Measurements from ENCODE around the gene RPP25L. TPM values are rescaled to one million over a fixed set of nuclear protein-coding genes. Genes with fewer than 3 reads are reported as not detected.
A peak's percentile ranks its signal among the peaks of the same experiment; 100 is the strongest.

Gene RPP25L
- total RNA-seq, 1 experiment from 2014 or later: 46.0 TPM

DNA sequence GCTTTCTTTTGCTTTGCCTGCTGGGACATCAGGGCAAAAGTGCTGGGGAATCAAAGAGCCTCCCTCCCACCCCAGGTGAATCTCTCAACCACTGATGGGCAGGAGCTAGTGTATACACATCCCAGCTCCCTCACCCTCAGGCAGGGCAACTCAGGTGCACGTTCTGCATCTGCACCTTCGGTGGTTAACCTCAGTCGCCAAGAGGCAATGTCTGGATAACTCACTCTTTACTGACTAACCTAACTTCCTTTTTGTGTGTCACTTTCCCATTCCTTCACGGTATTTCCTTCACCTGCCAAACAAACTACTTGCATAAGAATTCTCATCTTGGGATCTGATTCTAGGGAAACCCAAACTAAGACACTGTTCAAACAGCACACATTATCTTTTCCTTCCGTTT is 48.6 kb downstream of the RPP25L start:
- Histone ChIP-seq H3K4me3 (ENCODE audit: insufficient read depth, low read depth, low read length) (no peak overlapping the region), H3K27me3 (ENCODE audit: control insufficient read depth, insufficient read depth, low read length) (peaks cover 2% of the 10 kb centered on the region; the same call in 1 of the 2 replicates), H3K36me3 (replicated peaks; ENCODE audit: control insufficient read depth, insufficient read depth, low read length) (no peaks in the 10 kb centered on the region)
- no peak for DNase-seq

DNA sequence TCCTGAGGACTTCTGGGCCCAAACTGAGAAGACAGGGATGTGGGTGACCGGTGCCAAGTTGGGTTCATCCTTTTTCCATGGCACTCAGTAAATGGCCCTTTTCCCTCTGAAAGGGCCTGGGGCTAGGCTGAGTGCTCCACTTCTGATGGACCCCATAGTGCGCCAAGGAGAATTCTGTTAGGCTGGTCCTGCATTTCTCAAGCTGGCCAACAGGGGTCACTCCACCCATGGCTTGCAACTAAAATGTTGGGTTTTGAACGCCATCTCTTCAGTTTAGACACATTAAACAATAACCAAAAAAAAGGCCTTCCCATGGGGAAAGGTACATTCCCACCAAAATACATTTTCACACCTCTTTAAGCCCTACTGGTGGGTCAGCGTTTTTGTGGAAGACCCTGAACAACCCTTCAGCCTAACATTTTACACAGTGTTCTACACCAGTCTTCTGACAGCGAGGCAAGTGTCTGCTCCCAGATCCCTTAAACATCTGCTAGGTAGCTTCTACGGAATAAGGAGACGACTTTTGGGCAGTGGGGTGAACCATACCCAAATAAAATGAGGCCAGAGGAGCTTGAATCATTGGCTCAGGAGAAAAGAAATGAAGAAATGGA is 49.7 kb downstream of the RPP25L start:
- DNase-seq: peak; percentile 89
- Histone ChIP-seq H3K27me3 (ENCODE audit: control insufficient read depth, insufficient read depth, low read length) (peaks cover 2% of the 10 kb centered on the region; the same call in 1 of the 2 replicates), H3K4me3 (ENCODE audit: insufficient read depth, low read depth, low read length) (no peak overlapping the region), H3K36me3 (replicated peaks; ENCODE audit: control insufficient read depth, insufficient read depth, low read length) (no peaks in the 10 kb centered on the region)

DNA sequence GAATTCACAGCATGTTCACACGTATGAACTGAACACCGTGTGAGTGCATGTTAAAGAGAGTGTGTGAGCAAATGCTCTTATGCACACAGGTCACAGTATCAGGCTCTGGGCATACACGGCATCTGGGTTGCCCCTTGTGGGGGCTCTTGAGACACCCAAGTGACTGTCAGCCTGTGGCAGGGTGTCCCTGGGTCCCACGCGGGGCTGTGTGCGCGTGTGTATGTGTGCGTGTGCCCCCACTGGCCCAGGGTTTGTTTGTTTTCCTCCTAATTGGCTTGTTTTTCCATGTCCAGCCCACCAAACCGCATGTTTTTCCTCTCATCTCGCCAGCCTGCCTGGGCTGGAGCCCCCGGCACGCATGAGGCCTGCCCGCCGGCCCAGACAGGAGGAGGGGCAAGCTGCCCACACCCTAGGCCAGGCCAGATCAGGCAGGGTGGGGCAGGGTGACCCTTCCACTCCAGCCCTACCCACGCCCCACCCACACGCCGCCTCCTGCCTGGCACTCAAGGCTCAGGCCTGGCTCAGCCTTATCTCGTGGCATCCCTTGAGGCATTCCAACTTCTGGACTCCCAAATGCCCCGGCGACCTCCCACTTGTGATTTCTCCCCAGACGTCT is 51.2 kb downstream of the RPP25L start:
- no peak overlapping the region for H3K4me3 ChIP-seq (ENCODE audit: insufficient read depth, low read depth, low read length)
- DNase-seq: no peak
- no peaks in the 10 kb centered on the region for H3K36me3 ChIP-seq (replicated peaks; ENCODE audit: control insufficient read depth, insufficient read depth, low read length)
- peaks cover 2% of the 10 kb centered on the region; the same call in 1 of the 2 replicates for H3K27me3 ChIP-seq (ENCODE audit: control insufficient read depth, insufficient read depth, low read length)

Other genes with a start within 250 kb of the RPP25L start
- gene MYORG, start 235.2 kb downstream of the RPP25L start, total RNA-seq (2014; rRNA removed; shearing (Covaris generic)): 12.3 and 19.8 TPM in 2 replicates
- 20.3 and 22.7 TPM in 2 replicates for gene FAM219A, start 153.5 kb downstream of the RPP25L start, total RNA-seq (2014; rRNA removed; shearing (Covaris generic))
- 0.35 and 0.96 TPM in 2 replicates for gene DNAI1, start 153.3 kb downstream of the RPP25L start, total RNA-seq (2014; rRNA removed; shearing (Covaris generic))
- gene ENHO, start 89.1 kb downstream of the RPP25L start, total RNA-seq (2014; rRNA removed; shearing (Covaris generic)): 33.3 and 35.1 TPM in 2 replicates
- gene CNTFR, start 22.4 kb downstream of the RPP25L start, total RNA-seq (2014; rRNA removed; shearing (Covaris generic)): 26.6 and 43.2 TPM in 2 replicates
- gene DCTN3, start 8.4 kb upstream of the RPP25L start, total RNA-seq (2014; rRNA removed; shearing (Covaris generic)): 19.4 and 23.6 TPM in 2 replicates
- not detected in 2 replicates for gene ARID3C, start 17.0 kb upstream of the RPP25L start, total RNA-seq (2014; rRNA removed; shearing (Covaris generic))
- gene SIGMAR1, start 25.7 kb upstream of the RPP25L start, total RNA-seq (2014; rRNA removed; shearing (Covaris generic)): 117 and 138 TPM in 2 replicates
- gene GALT, start 34.6 kb upstream of the RPP25L start, total RNA-seq (2014; rRNA removed; shearing (Covaris generic)): 33.5 and 42.0 TPM in 2 replicates
- 7.3 and 9.8 TPM in 2 replicates for gene IL11RA, start 40.1 kb upstream of the RPP25L start, total RNA-seq (2014; rRNA removed; shearing (Covaris generic))
- gene CCL27, start 50.6 kb upstream of the RPP25L start, total RNA-seq (2014; rRNA removed; shearing (Covaris generic)): 0.10 and 0.41 TPM in 2 replicates
- gene CCL19, start 79.2 kb upstream of the RPP25L start, total RNA-seq (2014; rRNA removed; shearing (Covaris generic)): not detected in 2 replicates
- not detected in 2 replicates for gene CCL21, start 98.0 kb upstream of the RPP25L start, total RNA-seq (2014; rRNA removed; shearing (Covaris generic))